AG09319 (cell line): ENCODE data around the gene BAG5.
"Not testable (repeated sequence)": the region's sequence is repeated elsewhere in the genome, so short reads cannot be mapped to it uniquely, and the experiment has no call there.

ENCODE experiments used
- DNase-seq: peaks from one replicate; pipeline ENCODE4 v3.0.0-alpha.2; 2010; ENCODE audit warnings: low read depth; ENCODE audit errors: extremely low read depth
- TF ChIP-seq, protein P1 (sequence below): IDR thresholded peaks from 2 replicates; pipeline ENCODE4 v1.5.1; 2011; ENCODE audit warnings: low read depth, mild to moderate bottlenecking, inconsistent platforms, low read length, moderate library complexity

BAG5 gene

DNA sequence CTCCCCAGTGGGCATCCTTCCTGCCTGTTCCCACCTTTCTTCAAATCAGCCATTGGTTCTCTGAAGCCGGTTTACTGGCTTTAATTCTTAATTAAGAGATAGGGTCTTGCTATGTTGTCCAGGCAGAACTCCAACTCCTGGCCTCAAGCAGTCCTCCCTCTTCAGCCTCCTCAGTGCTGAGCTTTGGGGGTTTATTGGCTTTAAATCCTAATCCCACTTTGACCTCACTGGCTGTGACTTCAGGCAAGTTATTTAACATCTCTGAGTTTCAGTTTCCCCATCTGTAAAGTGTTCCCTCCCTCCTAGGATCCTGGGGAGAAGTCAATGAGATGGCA is 35.6 kb downstream of the BAG5 start:
- DNase-seq: no peak
- TF ChIP-seq, protein P1, sequence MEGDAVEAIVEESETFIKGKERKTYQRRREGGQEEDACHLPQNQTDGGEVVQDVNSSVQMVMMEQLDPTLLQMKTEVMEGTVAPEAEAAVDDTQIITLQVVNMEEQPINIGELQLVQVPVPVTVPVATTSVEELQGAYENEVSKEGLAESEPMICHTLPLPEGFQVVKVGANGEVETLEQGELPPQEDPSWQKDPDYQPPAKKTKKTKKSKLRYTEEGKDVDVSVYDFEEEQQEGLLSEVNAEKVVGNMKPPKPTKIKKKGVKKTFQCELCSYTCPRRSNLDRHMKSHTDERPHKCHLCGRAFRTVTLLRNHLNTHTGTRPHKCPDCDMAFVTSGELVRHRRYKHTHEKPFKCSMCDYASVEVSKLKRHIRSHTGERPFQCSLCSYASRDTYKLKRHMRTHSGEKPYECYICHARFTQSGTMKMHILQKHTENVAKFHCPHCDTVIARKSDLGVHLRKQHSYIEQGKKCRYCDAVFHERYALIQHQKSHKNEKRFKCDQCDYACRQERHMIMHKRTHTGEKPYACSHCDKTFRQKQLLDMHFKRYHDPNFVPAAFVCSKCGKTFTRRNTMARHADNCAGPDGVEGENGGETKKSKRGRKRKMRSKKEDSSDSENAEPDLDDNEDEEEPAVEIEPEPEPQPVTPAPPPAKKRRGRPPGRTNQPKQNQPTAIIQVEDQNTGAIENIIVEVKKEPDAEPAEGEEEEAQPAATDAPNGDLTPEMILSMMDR: no peak

GRCh38 chr14:103526247-103526913 is 36.1 kb downstream of the BAG5 start:
- no peak for DNase-seq

DNA sequence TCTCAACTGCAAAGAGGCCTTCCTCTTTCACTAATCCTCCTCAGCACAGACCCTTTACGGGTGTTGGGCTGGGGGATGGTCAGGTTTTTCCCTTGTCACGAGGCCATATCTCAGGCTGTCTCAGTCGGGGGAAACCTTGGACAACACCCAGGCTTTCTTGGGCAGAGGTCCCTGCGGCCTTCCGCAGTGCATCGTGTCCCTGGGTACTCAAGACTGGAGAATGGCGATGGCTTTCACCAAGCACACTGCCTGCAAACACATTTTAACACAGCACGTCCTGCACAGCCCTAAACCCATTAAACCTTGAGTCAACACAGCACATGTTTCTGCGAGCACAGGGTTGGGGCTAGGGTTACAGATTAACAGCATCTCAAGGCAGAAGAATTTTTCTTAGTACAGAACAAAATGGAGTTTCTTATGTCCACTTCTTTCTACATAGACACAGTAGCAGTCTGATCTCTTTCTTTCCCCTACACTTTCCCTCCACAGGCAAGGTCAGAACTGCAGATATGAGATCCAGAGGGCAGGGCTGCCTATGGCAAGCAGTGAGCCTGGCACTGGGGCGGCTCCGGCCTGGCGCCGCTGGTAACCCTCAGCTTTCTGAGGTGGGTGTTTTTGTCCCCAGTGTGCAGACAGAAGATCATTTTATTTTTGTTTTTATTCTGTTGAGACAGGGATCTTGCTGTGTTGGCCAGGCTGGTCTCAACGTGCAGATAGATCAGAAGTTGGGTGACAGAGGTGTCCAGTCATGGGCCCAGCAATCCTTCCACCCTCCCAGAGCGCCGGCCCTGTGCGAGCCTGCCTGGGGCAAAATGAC is 36.8 kb downstream of the BAG5 start:
- DNase-seq: not testable (repeated sequence)

More at GRCh38 chr14:103526247-103526913, 36.1 kb downstream of the BAG5 start:
- TF ChIP-seq, protein P1: no peak

GRCh38 chr14:103524002-103524935 is 38.2 kb downstream of the BAG5 start:
- DNase-seq: no peak
- TF ChIP-seq, protein P1: no peak

GRCh38 chr14:103523575-103523954 is 38.9 kb downstream of the BAG5 start:
- no peak for DNase-seq
- TF ChIP-seq, protein P1: no peak

- DNase-seq: no peak
- TF ChIP-seq, protein P1: no peak
Observed at GRCh38 chr14:103522649-103523574, 39.5 kb downstream of the BAG5 start, which contains the start of gene CKB. Gene CKB, minus strand, starts transcription at chr14:103522830. Its CDS starts 337 bp downstream, at chr14:103522493.
